Measurements from ENCODE around the gene CUL9. TPM values are rescaled to one million over a fixed set of nuclear protein-coding genes. Genes with fewer than 3 reads are reported as not detected.

The CUL9 gene
- total and polyA plus RNA-seq, 3 donors from 2014 or later = 90.6 to 110 (median 101) TPM

GRCh38 chr6:43223175-43223574 is 41.2 kb downstream of the CUL9 start:
- H3K9me3 ChIP-seq = no peaks in the 10 kb centered on the region
- no peak for DNase-seq
- 88 to 94% methylated on average over 14 of the region's 14 CpGs for WGBS, 2 donors
- intact Hi-C loops (cut with DNase I; ENCODE audit: low total_unique reads) = no loop called here
- H3K4me3 ChIP-seq = no peak overlapping the region
- H3K36me3 ChIP-seq (ENCODE audit: low read depth, missing control alignments) = no peaks in the 10 kb centered on the region
- H3K4me1 ChIP-seq = no peaks in the 10 kb centered on the region
- H3K27ac ChIP-seq = no peak overlapping the region
- no peak for TF ChIP-seq CTCF (IDR thresholded peaks at IDR 0.05)
- H3K27me3 ChIP-seq = no peaks in the 10 kb centered on the region

GRCh38 chr6:43226192-43226851 is 44.3 kb downstream of the CUL9 start:
- intact Hi-C loops (cut with DNase I; ENCODE audit: low total_unique reads) = no loop called here
- no peak for DNase-seq
- no peak overlapping the region for H3K27ac ChIP-seq
- WGBS, 2 donors = 86 to 94% methylated on average over 6 to 11 of the region's 11 CpGs
- H3K4me3 ChIP-seq = no peak overlapping the region
- TF ChIP-seq CTCF (IDR thresholded peaks at IDR 0.05) (no peak), POLR2A (IDR thresholded peaks at IDR 0.05) (no peak)
- no peaks in the 10 kb centered on the region for H3K9me3 ChIP-seq
- no peaks in the 10 kb centered on the region for H3K36me3 ChIP-seq (ENCODE audit: low read depth, missing control alignments)
- H3K4me1 ChIP-seq = peaks cover 5% of the 10 kb centered on the region
- H3K27me3 ChIP-seq = no peaks in the 10 kb centered on the region

GRCh38 chr6:43228951-43229802 is 47.2 kb downstream of the CUL9 start, which contains the start of gene DNPH1:
Gene DNPH1, minus strand, starts transcription at chr6:43229481. Its CDS starts 25 bp downstream, at chr6:43229456.
- peaks cover 5% of the 10 kb centered on the region for H3K4me1 ChIP-seq
- TF ChIP-seq POLR2A (IDR thresholded peaks at IDR 0.05) = no peak
- peak; percentile 88 to 94 (median 91) for TF ChIP-seq CTCF (IDR thresholded peaks at IDR 0.05)
- peak; percentile 83 for DNase-seq
- H3K9me3 ChIP-seq = no peaks in the 10 kb centered on the region
- no peaks in the 10 kb centered on the region for H3K27me3 ChIP-seq
- H3K4me3 ChIP-seq = peak within 1 kb of the TSS; percentile 55 to 60
- H3K27ac ChIP-seq = peak within 1 kb of the TSS; percentile 22 to 31
- 2% methylated on average over 56 to 78 of the region's 82 CpGs for WGBS, 2 donors
- no peaks in the 10 kb centered on the region for H3K36me3 ChIP-seq (ENCODE audit: low read depth, missing control alignments)
- intact Hi-C loops (cut with DNase I; ENCODE audit: low total_unique reads) = no loop called here

- no peak for DNase-seq
- H3K27ac ChIP-seq = no peak overlapping the region
- H3K27me3 ChIP-seq = no peaks in the 10 kb centered on the region
- no peaks in the 10 kb centered on the region for H3K9me3 ChIP-seq
- peak overlapping the region; percentile 55 to 60 for H3K4me3 ChIP-seq
- WGBS, 2 donors = 52 to 65% methylated on average over 17 of the region's 17 CpGs
- peaks cover 5% of the 10 kb centered on the region for H3K4me1 ChIP-seq
- intact Hi-C loops (cut with DNase I; ENCODE audit: low total_unique reads) = no loop called here
- no peak for TF ChIP-seq CTCF (IDR thresholded peaks at IDR 0.05)
- TF ChIP-seq POLR2A (IDR thresholded peaks at IDR 0.05) = no peak
- H3K36me3 ChIP-seq (ENCODE audit: low read depth, missing control alignments) = no peaks in the 10 kb centered on the region
Measured at GRCh38 chr6:43229803-43230620, 48.0 kb downstream of the CUL9 start.

Measured in testis (tissue), 3 donors.